HUDEP-2 (cell line): ENCODE results near the gene SCAPER.
"Not testable (repeated sequence)": the region's sequence is repeated elsewhere in the genome, so short reads cannot be mapped to it uniquely, and the experiment has no call there.

Experiments used
- DNase-seq, 76 experiments: peaks; one replicate each; lab custom pipeline; 2025; ENCODE audit not compliant: unreplicated experiment in 76 of 76; lab: John Stamatoyannopoulos, UW

The SCAPER gene

DNA sequence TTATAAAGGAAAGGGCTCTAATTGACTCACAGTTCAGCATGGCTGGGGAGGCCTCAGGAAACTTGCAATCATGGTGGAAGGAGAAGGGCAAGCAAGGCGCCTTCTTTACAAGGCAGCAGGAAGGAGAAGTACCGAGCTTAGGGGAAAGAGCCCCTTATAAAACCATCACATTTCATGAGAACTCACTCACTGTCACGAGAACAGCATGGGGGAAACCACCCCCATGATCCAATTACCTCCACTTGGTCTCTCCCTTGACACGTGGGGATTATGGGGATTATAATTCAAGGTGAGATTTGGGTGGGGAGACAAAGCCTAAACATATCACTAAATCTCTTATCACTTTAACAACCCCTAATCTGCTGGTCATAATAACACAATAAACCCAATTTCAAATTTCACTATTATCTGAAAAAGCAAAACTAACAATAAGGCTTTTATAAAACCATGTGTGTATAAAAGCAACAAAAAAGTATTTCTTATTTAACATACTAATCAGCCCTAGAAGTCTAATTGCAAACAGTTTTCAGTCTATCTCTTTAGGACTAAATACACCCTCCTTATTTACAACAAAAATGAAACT is 43.2 kb downstream of the SCAPER start:
- no peak for DNase-seq

DNA sequence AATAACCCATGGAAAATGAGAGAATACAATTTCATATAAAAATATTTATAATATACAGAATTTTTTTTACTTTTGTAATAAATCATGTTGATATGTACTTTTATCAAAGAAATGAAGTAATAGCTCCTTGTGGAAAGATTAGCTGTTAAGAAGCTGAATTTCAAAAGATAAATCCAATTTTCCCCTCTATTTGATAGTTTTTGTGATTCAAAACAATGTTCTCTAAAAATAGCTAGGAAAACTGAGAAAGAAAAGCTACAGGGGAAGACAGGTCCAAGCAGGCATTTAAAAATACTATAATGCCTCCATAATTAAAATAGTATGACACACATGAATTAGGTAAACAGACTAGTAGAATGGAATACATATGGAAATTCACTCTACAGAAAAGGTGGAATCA is 44.9 kb downstream of the SCAPER start:
- no peak for DNase-seq

DNA sequence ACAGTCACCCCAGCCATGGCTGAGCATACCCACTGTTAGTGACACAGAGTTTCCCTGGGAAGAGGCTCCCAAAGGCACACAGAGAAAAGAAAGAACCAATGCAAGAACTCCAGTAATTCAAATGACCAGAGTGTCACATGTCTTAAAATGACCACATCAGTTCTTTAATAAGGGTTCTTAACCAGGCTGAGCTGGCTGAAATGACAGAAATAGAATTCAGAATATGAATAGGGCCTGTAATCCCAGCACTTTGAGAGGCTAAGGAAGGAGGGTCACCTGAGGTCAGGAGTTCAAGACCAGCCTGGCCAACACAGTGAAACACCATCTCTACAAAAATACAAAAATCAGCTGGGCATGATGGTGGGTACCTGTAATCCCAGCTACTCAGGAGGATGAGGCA is 54.8 kb downstream of the SCAPER start:
- DNase-seq = not testable (repeated sequence)

DNA sequence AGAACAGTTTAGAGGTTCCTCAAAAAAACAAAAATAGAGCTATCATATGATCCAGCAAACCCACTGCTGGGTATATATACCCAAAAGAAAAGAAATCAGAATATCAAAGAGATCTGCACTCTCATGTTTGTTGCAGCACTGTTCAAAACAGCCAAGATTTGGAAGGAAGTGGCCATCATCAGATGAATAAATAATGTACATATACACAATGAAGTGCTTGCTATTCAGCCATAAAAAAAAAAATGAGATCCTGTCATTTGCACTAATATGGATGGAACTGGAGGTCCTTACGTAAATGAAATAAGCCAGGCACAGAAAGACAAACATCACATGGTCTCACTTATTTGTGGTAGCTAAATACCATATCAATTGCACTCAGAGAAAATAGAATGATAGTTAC is 58.4 kb downstream of the SCAPER start:
- DNase-seq = no peak

DNA sequence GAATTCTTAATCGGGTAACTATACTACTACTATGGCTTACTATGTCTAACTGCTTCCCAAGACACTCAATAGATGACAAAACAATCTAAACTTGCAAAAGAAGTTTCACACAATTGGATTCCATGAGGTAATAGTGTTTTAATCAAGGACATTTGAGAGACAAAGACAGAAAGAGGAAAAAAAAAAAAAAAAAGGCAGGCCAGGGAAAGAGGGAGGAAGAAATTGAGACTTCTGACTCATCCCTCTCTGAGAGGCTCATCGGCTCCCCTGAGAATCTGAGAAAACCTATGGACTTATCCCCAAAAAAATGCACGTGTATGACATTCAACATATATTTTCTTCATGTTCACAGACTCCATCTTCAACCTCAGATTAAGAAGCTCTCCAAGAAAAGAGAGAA is 61.0 kb downstream of the SCAPER start:
- DNase-seq = no peak

DNA sequence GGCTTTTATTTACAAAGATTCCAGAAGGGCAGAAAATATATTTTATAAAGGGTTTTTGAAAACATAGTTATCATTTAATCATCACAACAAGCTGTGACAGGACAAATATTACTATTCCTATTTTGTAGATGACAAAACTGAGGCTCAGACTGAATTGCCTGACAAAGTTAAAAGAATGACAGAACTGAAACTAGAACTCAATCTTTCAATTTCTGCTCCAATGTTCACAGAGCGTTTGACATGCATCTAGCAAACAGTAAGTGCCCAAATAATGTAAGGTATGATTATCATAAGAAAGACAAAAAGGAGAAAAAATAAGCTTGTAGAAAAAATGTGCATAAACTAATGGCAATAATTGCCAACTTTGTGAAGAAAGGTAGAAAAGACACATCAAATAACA is 61.9 kb downstream of the SCAPER start:
- no peak for DNase-seq

DNA sequence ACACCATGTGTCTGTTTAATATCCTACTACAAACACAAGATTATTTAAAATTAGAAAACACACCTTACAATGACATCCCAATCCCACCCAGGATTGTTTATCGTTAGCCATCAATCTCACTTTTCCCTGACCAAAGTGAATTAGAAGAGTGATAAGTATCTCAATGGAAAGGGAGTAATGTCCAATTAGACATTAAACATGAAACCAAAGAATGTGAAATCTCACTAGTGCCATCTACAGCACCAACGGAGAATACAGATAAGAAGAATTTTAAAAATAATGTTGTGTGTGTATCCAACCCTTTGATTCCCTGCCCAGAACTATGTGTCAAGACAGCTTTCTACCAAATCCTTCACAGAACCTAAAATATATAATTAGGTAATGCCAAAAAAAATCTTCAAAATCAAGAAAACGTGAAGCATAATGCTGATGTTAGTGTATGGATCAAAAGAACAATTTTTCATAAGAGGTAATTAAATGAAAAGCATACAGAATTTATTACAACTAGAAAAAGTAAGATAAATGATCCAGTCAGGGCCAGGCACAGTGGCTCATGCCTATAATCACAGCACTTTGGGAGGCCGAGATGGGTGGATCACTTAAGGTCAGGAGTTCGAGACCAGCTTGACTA is 64.2 kb downstream of the SCAPER start:
- peak in 6 of 76 experiments; percentile 2 to 15 (median 6) for DNase-seq

DNA sequence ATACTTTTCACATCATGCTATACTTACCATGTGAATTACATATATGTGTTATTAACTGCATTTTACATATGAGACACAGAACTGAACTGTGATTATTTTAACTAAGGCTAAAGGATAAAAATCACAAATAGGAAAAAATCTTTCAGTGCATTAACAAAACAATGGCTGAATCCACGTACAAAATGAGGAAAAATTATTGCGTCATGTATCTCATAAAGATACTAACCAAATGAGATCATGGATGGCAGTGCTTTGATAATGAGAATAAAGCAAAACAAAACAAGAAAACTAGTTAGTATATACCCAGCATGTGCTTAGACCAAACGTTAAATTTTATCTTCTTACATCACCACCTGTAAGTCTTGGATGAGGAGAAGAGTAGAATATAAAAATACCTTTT is 66.0 kb downstream of the SCAPER start:
- no peak for DNase-seq

DNA sequence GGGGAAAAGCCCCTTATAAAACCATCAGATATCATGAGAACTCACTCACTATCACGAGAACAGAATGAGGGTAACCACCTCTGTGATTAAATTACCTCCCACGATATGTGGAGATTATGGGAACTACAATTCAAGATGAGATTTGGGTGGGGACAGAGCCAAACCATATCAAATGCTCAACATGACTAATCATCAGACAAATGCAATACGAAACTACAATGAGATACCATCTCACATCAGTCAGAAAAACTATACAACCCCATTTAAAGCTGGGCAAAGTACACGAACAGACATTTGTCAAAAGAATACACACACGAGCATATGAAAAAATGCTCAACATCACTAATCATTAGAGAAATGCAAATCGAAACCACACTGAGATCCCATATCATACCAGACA is 67.7 kb downstream of the SCAPER start:
- no peak for DNase-seq

DNA sequence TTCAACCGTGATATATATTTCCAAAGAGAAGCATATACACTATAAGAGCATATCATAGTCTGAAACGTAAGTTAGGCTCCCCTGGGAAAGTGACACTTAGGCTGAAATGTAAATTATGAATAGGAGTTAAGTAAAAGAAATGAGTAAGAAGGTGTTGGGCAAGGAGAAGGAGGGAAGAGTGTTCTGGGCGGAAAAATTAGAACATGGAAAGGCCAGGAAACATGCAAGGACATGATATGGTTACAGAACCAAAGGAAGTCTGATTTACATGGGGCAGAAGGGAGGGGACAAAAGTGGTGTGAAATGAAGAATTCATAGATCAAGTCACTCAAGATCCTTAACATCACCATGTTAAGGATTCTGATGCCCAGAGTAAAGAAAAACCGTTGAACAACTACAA is 75.2 kb downstream of the SCAPER start:
- DNase-seq = no peak

DNA sequence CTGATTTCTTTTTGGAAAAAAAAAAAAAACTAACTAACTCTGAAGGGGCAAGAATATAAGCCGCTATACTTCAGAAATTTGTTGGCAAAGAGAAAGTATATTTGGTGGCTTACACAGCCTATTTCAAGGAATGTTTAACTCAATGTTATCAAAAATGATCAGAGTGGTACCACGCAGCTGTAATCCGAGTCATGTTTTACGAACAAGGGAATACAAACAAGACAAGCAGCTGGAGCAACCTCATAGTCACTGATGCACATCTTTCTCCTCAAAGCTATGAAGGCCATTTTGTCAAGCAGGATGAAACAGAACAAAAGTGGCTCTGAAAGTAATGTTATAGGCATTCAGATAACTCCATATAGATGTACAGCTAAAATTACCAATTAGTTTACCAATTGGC is 81.2 kb downstream of the SCAPER start:
- DNase-seq = no peak

DNA sequence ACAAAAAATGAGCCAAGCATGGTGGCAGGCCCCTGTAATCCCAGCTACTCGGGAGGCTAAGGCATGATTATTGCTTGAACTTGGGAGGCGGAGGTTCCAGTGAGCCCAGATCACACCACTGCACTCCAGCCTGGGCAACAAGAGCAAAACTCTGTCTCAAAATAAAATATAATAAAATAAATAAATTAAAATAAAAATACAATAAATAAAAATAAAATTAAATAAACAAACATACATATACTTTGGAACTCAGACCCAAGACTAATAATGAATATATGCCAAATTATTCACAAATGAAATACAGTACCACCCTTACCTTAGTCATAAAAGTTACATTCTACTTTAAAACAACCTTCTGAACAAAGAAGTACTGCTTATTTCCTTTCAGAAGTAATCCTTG is 81.8 kb downstream of the SCAPER start:
- DNase-seq = no peak

DNA sequence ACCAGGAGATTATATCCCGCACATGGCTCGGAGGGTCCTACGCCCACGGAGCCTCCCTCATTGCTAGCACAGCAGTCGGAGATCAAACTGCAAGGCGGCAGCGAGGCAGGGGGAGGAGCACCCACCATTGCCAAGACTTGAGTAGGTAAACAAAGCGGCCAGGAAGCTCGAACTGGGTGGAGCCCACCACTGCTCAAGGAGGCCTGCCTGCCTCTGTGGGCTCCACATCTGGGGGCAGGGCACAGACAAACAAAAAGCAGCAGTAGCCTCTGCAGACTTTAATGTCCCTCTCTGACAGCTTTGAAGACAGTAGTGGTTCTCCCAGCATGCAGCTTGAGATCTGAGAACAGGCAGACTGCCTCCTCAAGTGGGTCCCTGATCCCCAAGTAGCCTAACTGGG is 86.2 kb downstream of the SCAPER start:
- not testable (repeated sequence) for DNase-seq

DNA sequence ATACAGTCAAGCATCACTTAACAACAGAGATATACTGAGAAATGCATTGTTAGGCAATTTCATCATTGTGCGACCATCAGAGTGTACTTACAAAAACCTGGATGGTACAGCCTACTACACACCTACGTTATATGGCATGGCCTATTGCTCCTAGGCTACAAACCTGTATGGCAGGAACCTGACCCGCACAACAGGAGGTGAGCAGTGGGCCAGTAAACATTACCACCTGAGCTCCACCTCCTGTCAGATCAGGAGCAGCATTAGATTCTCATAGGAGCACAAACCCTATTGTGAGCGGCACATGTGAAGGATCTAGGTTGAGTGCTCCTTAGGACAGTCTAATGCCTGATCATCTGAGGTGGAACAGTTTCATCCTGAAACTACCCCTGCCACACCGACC is 89.7 kb downstream of the SCAPER start:
- DNase-seq = no peak

DNA sequence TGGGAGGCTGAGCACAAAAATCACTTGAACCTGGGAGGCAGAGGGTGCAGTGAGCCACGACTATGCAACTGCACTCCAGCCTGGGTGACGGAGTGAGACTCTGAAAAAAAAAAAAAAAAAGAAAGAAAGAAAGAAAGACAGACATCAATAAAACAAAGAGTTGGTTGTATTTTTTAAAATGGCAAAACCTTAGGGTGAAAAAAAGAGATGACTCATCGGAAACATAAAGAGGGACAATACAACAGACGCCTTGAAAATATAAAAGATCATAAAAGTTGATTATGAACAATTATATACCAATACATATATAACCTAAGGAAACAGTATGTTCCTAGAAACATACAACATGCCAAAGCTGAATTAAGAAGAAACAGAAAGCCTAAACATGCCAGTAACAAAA is 92.8 kb downstream of the SCAPER start:
- DNase-seq = no peak

DNA sequence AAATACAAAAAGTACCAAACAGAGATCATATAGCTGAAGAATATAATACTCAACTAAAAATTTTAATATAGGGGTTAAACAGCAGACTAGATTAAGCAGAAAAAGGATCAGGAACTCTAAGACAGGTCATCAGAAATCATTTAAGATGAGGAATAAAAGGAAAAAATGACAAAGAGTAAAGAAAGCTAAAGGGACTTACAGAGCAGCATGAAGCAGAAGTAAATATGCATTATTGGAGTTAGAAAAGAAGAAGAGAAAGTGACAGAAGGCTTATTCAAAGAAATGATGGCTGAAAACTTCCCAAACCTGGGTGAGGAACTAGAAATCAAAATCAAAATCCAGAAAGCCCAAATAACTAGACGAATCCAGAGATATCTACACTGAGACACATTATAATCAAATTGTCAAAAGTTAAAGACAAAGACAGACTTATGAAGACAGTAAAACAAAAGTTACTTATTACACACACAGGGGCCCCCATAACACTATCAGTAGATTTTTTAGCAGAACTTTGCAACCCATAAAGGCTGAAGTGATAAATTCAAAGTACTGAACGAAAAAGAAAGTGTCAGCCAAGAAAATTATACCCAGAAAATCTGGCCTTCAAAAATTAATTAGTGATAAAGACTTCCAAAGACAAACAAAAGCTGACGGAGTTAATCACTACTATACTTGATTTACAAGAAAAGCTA is 95.6 kb downstream of the SCAPER start:
- DNase-seq = no peak

DNA sequence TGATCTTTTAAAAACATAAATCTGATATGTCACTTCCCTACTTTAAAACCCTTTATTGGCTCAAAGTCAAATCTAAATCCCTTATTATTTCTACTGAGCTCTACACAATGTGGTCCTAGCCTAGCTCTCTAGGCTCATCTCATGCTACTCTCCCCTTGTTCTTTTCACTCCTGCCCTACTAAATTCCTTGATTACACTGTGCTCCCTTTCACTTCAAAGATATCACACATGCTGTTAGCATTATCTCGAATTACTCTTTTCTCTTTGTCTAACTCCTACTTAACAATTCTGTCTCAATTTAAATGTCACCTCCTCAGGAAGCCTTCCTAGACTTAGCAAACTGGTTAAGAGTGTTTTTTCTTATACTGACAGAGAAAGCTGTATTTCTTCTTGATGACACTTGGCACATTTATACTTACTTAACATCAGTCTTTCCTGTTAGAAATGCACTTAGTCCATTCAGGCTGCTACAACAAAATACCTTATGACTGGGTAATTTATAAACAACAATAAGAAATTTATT is 102.0 kb downstream of the SCAPER start:
- no peak for DNase-seq

DNA sequence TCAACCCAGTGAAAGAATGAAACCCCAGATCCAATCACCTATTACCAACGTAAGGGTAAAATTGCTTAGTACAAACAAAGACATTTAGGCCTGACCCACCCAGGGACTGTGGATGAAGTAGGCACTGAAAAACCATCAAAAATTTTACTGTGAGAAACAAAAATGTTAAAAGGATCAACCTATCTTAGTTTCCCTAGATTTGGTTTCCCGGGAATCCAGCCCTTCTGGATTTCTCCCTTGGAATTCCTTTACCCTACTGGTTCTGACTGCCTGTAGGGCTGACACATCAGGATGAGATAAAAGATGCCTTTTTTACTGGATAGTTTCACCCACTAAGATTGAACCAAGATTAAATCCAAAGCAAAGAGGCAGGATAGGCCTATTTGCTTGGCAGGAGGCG is 102.7 kb downstream of the SCAPER start:
- DNase-seq = no peak

DNA sequence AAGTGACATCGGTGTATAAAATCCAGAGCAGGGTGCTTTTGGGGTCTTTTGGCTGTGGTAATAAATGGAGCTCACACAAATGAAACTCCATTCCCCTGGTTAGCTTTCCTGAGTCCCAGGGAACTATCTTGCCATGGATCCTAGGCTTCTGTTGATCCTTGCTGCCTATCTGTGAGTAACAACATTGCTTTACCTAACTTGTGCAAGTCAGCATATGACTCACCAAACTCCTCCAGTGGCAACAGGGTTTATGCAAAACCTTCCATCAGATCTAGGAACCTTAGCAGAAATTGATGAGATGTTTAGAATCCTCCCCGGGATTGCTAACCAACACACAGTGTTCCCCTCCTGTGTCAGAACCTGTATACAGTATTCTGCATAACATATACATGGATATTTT is 105.4 kb downstream of the SCAPER start:
- no peak for DNase-seq

DNA sequence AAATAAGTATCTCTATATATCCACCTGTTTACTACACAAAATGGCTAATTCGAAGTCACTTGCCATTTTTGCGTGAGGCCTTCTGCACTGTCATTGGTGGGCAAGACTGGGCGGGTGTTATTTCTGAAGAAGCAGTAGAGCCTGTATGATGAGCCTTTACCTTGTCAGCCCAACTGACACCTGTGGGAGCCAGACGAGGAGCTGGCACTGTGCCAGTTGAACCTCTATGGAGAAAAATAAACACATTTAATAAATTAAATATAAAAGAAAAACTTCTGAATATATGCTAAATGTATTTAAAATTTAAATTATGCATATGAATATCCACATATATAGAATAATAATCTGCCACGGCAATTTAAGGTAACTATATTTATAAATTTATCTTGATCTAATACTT is 109.9 kb downstream of the SCAPER start:
- no peak for DNase-seq

DNA sequence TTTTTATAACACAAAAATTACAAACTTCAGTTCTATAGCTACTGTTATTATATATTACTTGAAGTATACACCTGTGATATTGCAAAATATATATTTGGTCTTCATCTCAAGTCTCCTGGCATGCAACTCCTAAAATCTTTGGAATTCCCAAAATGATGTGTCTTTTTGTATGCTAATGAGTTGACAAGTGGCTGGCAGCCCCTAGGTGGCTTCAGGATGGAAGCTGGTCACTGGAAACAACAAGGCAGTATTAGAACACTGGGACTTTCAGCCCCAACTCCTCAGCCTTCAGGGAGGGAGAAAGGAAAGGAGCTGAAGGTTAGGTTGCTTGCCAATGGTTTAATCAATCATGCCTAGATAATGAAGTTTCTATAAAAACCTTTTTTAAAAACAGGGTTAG is 112.0 kb downstream of the SCAPER start:
- DNase-seq = no peak

DNA sequence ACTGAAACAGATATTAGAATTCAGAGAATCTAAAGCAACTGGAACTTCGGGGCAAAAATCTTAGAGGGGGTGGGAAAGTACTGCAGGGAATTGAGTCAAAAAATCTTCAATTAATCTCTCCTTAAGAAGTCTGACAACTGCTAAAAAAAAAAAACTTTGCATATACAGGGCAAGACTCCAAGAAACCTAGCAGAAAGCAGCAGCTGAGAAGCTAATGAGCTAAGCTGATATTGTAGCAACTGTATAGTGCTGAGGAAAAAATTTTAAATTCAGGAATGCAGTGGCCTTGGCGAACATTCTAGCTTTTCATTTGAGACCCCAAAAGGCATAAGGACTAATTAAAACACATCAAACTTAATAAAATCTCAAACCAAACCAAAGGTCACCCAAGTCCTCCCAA is 113.6 kb downstream of the SCAPER start:
- no peak for DNase-seq
